ENCODE measurements around the gene C5AR1. TPM values are rescaled to one million over a fixed set of nuclear protein-coding genes. Genes with fewer than 3 reads are reported as not detected.
"Not testable (repeated sequence)": the region's sequence is repeated elsewhere in the genome, so short reads cannot be mapped to it uniquely, and the experiment has no call there.

Gene C5AR1
- total and polyA plus RNA-seq, 5 experiments from 2014 or later = 0.15 to 2.6 (median 2.6) TPM; not detected in 2

DNA sequence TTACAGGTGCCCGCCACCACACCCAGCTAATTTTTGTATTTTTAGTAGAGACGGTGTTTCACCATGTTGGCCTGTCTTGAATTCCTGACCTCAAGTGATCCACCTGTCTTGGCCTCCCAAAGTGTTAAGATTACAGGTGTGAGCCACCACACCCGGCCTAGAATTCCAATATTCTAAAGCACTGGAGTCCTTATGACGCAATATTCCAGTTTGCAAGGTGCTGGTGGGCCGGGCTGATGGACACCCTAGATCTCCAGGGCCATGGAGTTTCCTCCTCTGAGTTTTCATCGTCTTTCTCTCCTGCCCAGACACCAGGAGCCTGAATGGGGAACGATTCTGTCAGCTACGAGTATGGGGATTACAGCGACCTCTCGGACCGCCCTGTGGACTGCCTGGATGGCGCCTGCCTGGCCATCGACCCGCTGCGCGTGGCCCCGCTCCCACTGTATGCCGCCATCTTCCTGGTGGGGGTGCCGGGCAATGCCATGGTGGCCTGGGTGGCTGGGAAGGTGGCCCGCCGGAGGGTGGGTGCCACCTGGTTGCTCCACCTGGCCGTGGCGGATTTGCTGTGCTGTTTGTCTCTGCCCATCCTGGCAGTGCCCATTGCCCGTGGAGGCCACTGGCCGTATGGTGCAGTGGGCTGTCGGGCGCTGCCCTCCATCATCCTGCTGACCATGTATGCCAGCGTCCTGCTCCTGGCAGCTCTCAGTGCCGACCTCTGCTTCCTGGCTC, 31.0 kb downstream of the C5AR1 start:
- Mint-ChIP-seq H3K4me1 (peaks cover 5 to 14% (median 10%) of the 10 kb centered on the region in 4 donors), H3K27ac (no peak overlapping the region), H3K36me3 (no peaks in the 10 kb centered on the region), H3K4me3 (no peak overlapping the region), H3K9me3 (no peaks in the 10 kb centered on the region), H3K27me3 (peaks cover 0 to 7% (median 0%) of the 10 kb centered on the region in 5 donors)
- ATAC-seq = no peak
- no peak for DNase-seq
- POLR2A ChIA-PET = no interaction called here

DNA sequence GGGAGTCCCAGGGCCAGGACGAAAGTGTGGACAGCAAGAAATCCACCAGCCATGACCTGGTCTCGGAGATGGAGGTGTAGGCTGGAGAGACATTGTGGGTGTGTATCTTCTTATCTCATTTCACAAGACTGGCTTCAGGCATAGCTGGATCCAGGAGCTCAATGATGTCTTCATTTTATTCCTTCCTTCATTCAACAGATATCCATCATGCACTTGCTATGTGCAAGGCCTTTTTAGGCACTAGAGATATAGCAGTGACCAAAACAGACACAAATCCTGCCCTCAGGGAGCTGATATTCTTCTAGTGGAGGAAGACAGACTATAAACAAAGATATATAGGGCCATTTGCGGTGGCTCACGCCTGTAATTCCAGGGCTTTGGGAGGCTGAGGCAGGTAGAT, 32.1 kb downstream of the C5AR1 start:
- H3K27ac Mint-ChIP-seq = peak overlapping the region in 1 of 10 donors; percentile 25
- peaks cover under 1 to 5% (median 4%) of the 10 kb centered on the region in 4 donors for H3K4me1 Mint-ChIP-seq
- H3K27me3 Mint-ChIP-seq = peaks cover 0 to 7% (median 0%) of the 10 kb centered on the region in 5 donors
- no peak overlapping the region for H3K4me3 Mint-ChIP-seq
- no peak for ATAC-seq
- no peak for DNase-seq
- no peaks in the 10 kb centered on the region for H3K9me3 Mint-ChIP-seq
- POLR2A ChIA-PET = no interaction called here
- H3K36me3 Mint-ChIP-seq = no peaks in the 10 kb centered on the region

DNA sequence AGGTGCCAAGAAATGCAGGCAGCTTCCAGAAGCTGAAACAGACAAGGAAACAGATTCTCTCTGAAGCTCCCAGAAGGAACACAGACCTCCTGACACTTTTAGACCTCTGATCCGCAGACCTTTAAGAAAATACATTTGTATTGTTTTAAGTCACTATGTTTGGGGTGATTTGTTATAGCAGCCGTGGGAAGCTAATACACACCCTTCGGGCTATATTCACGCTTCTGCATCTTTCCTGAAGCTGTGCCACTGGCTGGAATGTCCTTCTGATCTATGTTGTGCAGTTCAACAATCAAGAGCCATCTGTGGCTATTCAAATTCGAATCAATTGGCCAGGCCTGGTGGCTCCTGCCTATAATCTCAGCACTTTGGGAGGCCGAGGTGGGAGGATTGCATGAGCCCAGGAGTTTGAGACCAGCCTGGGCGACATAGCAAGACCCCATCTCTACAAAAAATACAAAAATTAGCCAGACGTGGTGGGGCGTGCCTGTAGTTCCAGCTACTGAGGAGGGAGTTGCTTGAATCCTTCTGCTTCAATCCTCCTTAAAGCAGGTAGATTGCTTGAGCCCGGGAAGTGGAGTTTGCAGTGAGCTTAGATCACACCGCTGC, 33.6 kb downstream of the C5AR1 start:
- H3K36me3 Mint-ChIP-seq = no peaks in the 10 kb centered on the region
- H3K9me3 Mint-ChIP-seq = no peaks in the 10 kb centered on the region
- H3K27me3 Mint-ChIP-seq = peaks cover 0 to 7% (median 0%) of the 10 kb centered on the region in 5 donors
- ATAC-seq (no peak), DNase-seq (no peak)
- peaks cover 0 to 3% (median 1%) of the 10 kb centered on the region in 4 donors for H3K4me1 Mint-ChIP-seq
- H3K4me3 Mint-ChIP-seq = no peak overlapping the region
- POLR2A ChIA-PET = no interaction called here
- no peak overlapping the region for H3K27ac Mint-ChIP-seq

DNA sequence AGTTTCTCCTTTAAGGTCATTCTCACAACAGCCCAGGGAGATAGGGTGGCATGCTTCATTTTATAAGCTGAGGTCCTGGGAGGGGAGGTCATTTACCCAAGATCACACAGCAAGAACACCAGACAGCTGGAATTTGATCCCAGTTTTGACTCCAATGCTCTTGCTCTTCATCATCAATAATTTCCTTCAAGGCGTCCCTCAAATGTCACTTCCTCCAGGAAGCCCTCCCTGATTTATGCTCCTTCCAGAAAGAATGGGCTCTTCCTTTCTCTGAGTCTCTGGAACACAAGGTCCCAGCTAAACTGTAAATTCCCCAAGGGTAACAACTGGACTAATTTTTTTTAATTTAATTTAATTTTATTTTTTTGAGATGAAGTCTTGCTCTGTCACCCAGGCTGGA, 34.8 kb downstream of the C5AR1 start:
- DNase-seq (no peak), ATAC-seq (no peak)
- POLR2A ChIA-PET = no interaction called here
- no peaks in the 10 kb centered on the region for H3K36me3 Mint-ChIP-seq
- H3K4me3 Mint-ChIP-seq = no peak overlapping the region
- H3K4me1 Mint-ChIP-seq = peaks cover 2 to 13% (median 9%) of the 10 kb centered on the region in 4 donors
- H3K27ac Mint-ChIP-seq = no peak overlapping the region
- H3K27me3 Mint-ChIP-seq = peaks cover 0 to 7% (median 0%) of the 10 kb centered on the region in 5 donors
- H3K9me3 Mint-ChIP-seq = no peaks in the 10 kb centered on the region

DNA sequence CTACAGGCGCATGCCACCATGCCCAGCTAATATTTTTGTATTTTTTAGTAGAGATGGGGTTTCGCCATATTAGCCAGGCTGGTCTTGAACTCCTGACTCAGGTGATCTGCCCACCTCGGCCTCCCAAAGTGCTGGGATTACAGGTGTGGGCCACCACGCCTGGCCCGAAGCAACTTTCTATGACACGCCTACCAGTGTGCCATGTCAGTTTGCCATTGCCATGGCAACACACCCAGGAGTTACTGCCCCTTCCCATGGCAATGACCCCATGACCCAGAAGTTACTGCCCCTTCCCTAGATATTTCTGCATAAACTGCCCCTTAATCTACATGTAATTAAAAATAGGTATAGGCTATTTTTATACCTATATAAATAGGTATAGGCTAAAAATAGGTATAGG, 36.4 kb downstream of the C5AR1 start:
- DNase-seq, H3K9me3 Mint-ChIP-seq, H3K27me3 Mint-ChIP-seq, POLR2A ChIA-PET, ATAC-seq, H3K27ac Mint-ChIP-seq, H3K36me3 Mint-ChIP-seq, H3K4me3 Mint-ChIP-seq: not testable (repeated sequence)
- H3K4me1 Mint-ChIP-seq = peaks cover 13 to 27% (median 24%) of the 10 kb centered on the region in 4 donors

DNA sequence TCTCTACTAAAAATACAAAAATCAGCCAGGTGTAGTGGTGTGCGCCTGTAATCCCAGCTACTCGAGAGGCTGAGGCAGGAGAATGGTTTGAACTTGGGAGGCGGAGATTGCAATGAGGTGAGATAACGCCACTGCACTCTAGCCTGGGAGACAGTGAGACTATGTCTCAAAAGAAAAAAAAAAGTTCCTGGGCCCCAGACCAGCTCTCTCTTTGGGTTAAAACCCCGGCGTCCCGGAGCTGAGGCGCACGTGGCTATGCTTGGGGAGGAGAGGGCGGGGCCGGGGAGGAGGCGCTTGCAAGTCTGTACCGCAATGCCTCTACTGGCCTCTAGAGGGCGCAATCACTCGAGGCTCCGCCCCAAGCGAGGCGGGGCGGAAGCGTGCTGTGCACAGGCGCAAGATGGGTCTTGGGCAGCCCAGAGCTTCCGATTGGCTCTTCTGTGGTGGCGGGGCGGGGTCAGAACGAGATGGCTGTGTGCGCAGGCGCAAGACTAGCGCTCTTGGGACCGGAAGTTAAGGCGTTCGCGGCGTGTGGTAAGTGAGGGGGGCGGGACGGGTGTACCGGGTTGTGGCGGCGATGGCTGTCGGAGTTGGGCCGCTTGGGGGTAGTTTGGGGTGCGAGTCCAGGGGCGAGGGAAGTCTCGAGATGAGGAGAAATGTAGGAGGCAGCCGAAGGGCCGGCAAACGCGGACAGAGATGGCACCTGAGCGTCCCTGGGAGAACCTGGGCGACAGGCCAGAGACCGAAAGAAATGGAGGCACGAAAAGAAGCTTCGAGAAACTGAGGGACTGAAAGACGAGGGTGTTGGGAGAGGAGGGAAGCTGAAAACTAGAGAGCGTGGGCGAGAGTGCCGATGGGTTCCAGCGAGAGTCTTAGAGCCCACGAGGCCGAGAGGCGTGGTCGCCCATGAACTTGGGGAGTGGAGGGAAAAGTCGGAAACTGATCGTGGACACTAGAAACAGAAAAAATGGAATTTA, 39.4 kb downstream of the C5AR1 start, which contains the start of gene DHX34:
DHX34 (plus strand) TSS at position 497 of the 977 bp plus-strand sequence. CDS start 3,716 bp downstream, outside the sequence.
- Mint-ChIP-seq H3K27me3 (no peaks in the 10 kb centered on the region), H3K27ac (peak within 1 kb of the TSS; percentile 81 to 98 (median 94)), H3K36me3 (peaks cover 0 to 17% (median 1%) of the 10 kb centered on the region in 3 donors), H3K4me1 (peaks cover 17 to 48% (median 37%) of the 10 kb centered on the region in 4 donors), H3K9me3 (no peaks in the 10 kb centered on the region), H3K4me3 (peak within 1 kb of the TSS; percentile 91 to 99 (median 96))
- ATAC-seq (peak; percentile 95 to 96), DNase-seq (peak; percentile 95 to 100 (median 99))
- POLR2A ChIA-PET = interaction anchor here (0.6 to 1.6 kb wide), 15 partner anchors 10 to 1449 kb away, joined by 3 to 9 read pairs (median 4); partner anchors contain the start of genes AP2S1, CCDC9, INAFM1 and NOP53

DNA sequence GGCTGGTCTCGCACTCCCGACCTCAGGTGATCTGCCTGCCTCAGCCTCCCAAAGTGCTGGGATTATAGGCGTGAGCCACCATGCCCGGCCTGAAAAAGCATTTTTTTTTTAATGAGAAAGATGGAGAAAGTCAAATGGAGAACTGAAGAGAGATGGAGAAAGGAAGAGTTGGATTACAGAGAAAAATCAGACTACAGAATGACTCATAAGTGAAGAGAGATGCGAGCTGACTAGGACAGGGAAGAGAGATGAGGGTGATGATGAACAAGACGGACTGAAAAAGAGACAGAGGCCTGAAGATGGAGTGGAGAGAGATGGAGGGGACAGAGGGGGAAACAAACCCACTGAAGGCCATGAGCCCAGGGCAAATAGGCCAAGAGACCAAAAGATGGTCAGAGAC, 41.0 kb downstream of the C5AR1 start:
- DNase-seq (no peak), ATAC-seq (no peak)
- POLR2A ChIA-PET = interaction anchor here (1.2 kb wide), 2 partner anchors 395 to 500 kb away, joined by 3 read pairs; partner anchors contain the start of genes AP2S1 and NOP53
- Mint-ChIP-seq H3K9me3 (no peaks in the 10 kb centered on the region), H3K36me3 (peaks cover 0 to 26% (median 5%) of the 10 kb centered on the region in 3 donors), H3K4me3 (peak overlapping the region; percentile 19 to 97 (median 70)), H3K27ac (peak overlapping the region in 7 of 10 donors; percentile 19 to 81 (median 40)), H3K4me1 (peaks cover 18 to 55% (median 39%) of the 10 kb centered on the region in 4 donors), H3K27me3 (peaks cover 0 to 2% (median 0%) of the 10 kb centered on the region in 5 donors)

DNA sequence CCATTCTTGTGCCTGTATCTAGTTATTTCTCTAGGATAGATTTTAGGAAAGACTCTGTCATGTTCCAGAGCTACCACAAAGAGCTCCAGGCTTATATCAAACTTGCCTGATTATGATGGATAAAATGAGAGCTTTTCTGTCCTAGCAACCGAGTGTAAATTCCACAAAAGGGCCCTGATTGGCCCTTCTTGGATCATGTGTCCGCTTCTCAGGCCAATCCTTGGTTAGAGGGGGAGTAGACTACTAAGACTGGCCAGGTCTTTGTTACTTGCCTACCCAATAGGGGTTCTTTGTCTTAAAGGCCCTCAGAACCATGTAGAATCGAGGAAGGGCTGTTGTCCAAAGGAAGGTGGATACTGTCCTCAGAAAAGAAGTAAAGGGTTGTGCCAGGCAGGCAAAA, 41.9 kb downstream of the C5AR1 start:
- H3K27me3 Mint-ChIP-seq = peaks cover 0 to 2% (median 0%) of the 10 kb centered on the region in 5 donors
- peaks cover 18 to 63% (median 40%) of the 10 kb centered on the region in 4 donors for H3K4me1 Mint-ChIP-seq
- H3K36me3 Mint-ChIP-seq = peaks cover 0 to 35% (median 13%) of the 10 kb centered on the region in 3 donors
- POLR2A ChIA-PET = no interaction called here
- DNase-seq (peak in 1 of 10 donors; percentile 2), ATAC-seq (no peak)
- no peaks in the 10 kb centered on the region for H3K9me3 Mint-ChIP-seq
- peak overlapping the region in 9 of 10 donors; percentile 9 to 66 (median 50) for H3K4me3 Mint-ChIP-seq
- peak overlapping the region in 5 of 10 donors; percentile 37 to 73 (median 49) for H3K27ac Mint-ChIP-seq

DNA sequence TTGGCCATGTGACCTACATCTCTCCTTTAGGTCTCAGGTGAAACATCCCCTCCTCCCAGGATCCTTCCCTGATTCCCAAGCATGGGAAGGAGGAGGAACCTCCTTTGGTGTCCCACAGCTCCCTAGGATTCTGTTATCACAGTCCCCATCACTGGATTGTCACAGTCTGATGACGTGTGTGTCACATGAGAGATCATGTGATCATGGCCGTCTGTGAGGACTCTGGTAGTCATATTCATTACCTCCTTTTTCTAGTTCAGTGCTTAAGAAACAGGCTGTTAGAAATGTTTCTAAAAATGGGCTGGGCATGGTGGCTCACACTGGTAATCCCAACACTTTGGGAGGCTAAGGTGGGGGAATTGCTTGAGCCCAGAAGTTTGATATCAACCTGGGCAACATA, 42.4 kb downstream of the C5AR1 start:
- Mint-ChIP-seq H3K36me3 (peaks cover 0 to 41% (median 19%) of the 10 kb centered on the region in 3 donors), H3K4me1 (peaks cover 18 to 67% (median 39%) of the 10 kb centered on the region in 4 donors), H3K9me3 (no peaks in the 10 kb centered on the region), H3K27me3 (peaks cover 0 to 2% (median 0%) of the 10 kb centered on the region in 5 donors), H3K4me3 (no peak overlapping the region), H3K27ac (peak overlapping the region in 5 of 10 donors; percentile 2 to 82 (median 56))
- POLR2A ChIA-PET = no interaction called here
- no peak for ATAC-seq
- no peak for DNase-seq

DNA sequence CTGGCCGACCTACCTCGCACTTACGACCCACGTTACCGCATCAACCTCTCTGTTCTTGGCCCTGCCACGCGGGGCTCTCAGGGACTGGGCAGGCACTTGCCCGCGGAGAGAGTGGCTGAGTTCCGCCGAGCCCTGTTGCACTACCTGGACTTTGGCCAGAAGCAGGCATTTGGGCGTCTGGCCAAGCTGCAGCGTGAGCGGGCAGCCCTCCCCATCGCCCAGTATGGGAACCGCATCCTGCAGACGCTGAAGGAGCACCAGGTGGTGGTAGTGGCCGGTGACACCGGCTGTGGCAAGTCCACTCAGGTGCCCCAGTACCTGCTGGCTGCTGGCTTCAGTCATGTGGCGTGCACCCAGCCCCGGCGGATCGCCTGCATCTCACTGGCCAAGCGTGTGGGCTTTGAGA, 43.6 kb downstream of the C5AR1 start:
- Mint-ChIP-seq H3K9me3 (no peaks in the 10 kb centered on the region), H3K4me1 (peaks cover 18 to 65% (median 39%) of the 10 kb centered on the region in 4 donors), H3K4me3 (no peak overlapping the region), H3K27me3 (peaks cover 0 to 2% (median 0%) of the 10 kb centered on the region in 5 donors), H3K36me3 (peaks cover 0 to 53% (median 25%) of the 10 kb centered on the region in 3 donors), H3K27ac (no peak overlapping the region)
- POLR2A ChIA-PET = no interaction called here
- DNase-seq (no peak), ATAC-seq (no peak)

DNA sequence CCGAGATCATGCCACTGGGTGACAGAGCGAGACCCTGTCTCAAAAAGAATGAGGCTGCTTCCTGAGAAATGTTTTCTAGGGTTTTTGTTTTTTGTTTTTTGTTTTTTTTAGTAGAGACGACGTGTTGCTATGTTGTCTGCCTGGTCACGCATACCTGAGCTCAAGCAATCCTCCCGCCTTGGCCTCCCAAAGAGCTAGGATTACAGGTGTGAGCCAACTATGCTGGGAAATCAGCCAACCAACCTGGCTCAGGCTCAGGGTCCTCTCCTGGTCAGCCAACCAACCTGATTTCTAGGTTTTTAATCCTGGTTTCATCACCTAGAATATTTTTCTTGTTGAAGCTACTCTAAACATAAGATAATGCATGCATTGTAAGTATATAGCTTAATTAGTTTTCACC, 47.2 kb downstream of the C5AR1 start:
- Mint-ChIP-seq H3K27ac (no peak overlapping the region), H3K4me1 (peaks cover 4 to 40% (median 13%) of the 10 kb centered on the region in 4 donors), H3K36me3 (peaks cover 0 to 89% (median 36%) of the 10 kb centered on the region in 3 donors), H3K4me3 (no peak overlapping the region), H3K9me3 (no peaks in the 10 kb centered on the region), H3K27me3 (peaks cover 0 to 2% (median 0%) of the 10 kb centered on the region in 5 donors)
- DNase-seq (no peak), ATAC-seq (no peak)
- POLR2A ChIA-PET = no interaction called here

Data from naive thymus-derived CD8-positive, alpha-beta T cell (primary cell).